Progenitor cell of endocrine pancreas (in vitro differentiated cells): ENCODE data around the gene TRAF6. TPM values are rescaled to one million over a fixed set of nuclear protein-coding genes. Genes with fewer than 3 reads are reported as not detected.

Experiments used
- DNase-seq: peaks from one replicate; pipeline ENCODE4 v3.0.0; 2021; ENCODE audit warnings: low spot score; ENCODE audit not compliant: unreplicated experiment
- H3K27ac Mint-ChIP-seq: 2 replicates; pipeline ENCODE4 v1.8.0; 2021; ENCODE audit warnings: mild to moderate bottlenecking, moderate library complexity, mixed read lengths
- H3K27me3 Mint-ChIP-seq: 2 replicates; pipeline ENCODE4 v1.8.0; 2021; ENCODE audit warnings: mixed read lengths
- H3K36me3 Mint-ChIP-seq: 2 replicates; pipeline ENCODE4 v1.8.0; 2022; ENCODE audit warnings: mixed read lengths; ENCODE audit not compliant: insufficient read depth
- H3K4me1 Mint-ChIP-seq: 2 replicates; pipeline ENCODE4 v1.8.0; 2021; ENCODE audit warnings: low read depth, mixed read lengths
- H3K4me3 Mint-ChIP-seq: 2 replicates; pipeline ENCODE4 v1.8.0; 2021; ENCODE audit warnings: low read depth, mild to moderate bottlenecking, moderate library complexity, mixed read lengths
- H3K9me3 Mint-ChIP-seq: 2 replicates; pipeline ENCODE4 v1.8.0; 2021; ENCODE audit warnings: low read depth, mixed read lengths
- CTCF ChIP-seq: fragments of 200-600 bp; sonication (generic); IDR thresholded peaks from one replicate; pipeline ENCODE4 v1.5.0; 2021; ENCODE audit warnings: antibody characterized with exemption, mild to moderate bottlenecking; ENCODE audit not compliant: unreplicated experiment
- total RNA-seq: library from RNA; stranded (reverse); gene quantifications from 2 replicates; pipeline ENCODE4 v1.2.1, GENCODE V29; 2021

The TRAF6 gene
- total RNA-seq, 1 donor from 2014 or later = 15.1 TPM

DNA sequence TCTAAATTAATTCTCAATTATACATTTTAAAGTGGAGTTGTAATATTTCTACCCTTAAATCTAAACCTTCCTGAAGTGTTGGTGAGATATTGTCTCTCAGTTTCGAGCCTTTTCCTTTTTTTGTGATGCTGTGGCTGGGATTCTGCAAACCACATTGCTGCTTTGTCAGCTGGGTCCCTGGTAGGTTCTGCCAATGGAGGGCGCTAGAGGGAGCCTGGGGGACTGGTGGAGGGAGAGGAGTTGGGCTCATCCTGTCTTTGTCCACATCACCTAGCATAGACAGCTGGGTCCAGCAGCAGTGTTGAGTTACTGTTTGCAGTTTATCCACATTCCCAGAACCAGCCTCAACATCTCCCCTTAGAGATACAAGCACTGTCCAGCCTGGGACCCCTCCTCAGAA lies 41.0 kb downstream of the TRAF6 start:
- TF ChIP-seq CTCF = peak; percentile 17
- no peak overlapping the region for H3K27ac Mint-ChIP-seq
- no peaks in the 10 kb centered on the region for H3K4me1 Mint-ChIP-seq
- no peaks in the 10 kb centered on the region for H3K36me3 Mint-ChIP-seq
- H3K4me3 Mint-ChIP-seq = no peak overlapping the region
- H3K27me3 Mint-ChIP-seq = peaks cover 3% of the 10 kb centered on the region
- no peak for DNase-seq
- no peaks in the 10 kb centered on the region for H3K9me3 Mint-ChIP-seq

DNA sequence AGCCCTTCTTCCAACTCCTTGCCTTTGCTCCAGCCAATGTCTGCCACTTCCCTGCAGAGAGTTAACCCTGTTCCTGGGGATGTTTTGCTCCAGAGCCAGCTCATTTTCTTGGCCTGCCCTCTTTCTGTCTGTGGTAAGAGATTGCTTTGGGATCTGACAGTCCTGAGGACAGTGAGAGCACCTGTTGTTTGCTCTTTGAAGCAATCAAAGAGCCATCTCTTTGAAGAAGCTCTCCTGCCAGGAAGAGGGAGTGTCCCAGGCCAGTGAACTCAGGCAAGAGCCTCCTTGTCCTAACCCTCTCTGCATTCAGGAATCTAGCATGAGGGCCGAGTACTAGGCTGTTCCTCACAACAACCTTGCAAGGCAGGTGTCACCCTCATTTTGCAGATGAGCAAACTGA lies 42.2 kb downstream of the TRAF6 start:
- Mint-ChIP-seq H3K27me3 (peaks cover 3% of the 10 kb centered on the region), H3K36me3 (no peaks in the 10 kb centered on the region), H3K27ac (no peak overlapping the region), H3K4me1 (no peaks in the 10 kb centered on the region), H3K4me3 (no peak overlapping the region), H3K9me3 (no peaks in the 10 kb centered on the region)
- no peak for DNase-seq
- TF ChIP-seq CTCF = no peak

DNA sequence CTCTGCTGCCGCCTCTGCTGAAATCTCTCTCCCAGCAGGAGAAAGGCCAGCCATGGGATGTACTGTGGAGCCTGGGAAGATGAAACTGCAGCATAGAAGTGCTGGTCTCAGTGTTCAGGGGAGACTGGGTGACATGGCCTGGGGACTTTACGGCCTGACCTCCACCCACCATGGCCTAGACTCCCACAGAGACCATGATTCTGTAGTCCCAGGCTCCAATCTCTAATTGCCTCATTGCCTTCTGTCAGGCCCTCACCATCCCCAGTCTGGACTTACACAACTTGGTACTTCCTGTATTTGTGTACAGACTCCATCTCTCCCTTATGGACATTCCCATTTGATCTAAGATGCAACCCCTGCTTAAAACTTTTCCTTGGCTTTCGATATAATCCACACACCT lies 43.1 kb downstream of the TRAF6 start:
- no peaks in the 10 kb centered on the region for H3K36me3 Mint-ChIP-seq
- DNase-seq = no peak
- H3K4me3 Mint-ChIP-seq = no peak overlapping the region
- H3K27me3 Mint-ChIP-seq = peaks cover 3% of the 10 kb centered on the region
- TF ChIP-seq CTCF = no peak
- no peaks in the 10 kb centered on the region for H3K4me1 Mint-ChIP-seq
- H3K27ac Mint-ChIP-seq = no peak overlapping the region
- no peaks in the 10 kb centered on the region for H3K9me3 Mint-ChIP-seq

GRCh38 chr11:36465449-36466163 lies 44.5 kb downstream of the TRAF6 start:
- Mint-ChIP-seq H3K36me3 (no peaks in the 10 kb centered on the region), H3K4me1 (no peaks in the 10 kb centered on the region), H3K27ac (no peak overlapping the region), H3K27me3 (peaks cover 5% of the 10 kb centered on the region), H3K4me3 (no peak overlapping the region), H3K9me3 (no peaks in the 10 kb centered on the region)
- no peak for TF ChIP-seq CTCF
- DNase-seq = no peak

DNA sequence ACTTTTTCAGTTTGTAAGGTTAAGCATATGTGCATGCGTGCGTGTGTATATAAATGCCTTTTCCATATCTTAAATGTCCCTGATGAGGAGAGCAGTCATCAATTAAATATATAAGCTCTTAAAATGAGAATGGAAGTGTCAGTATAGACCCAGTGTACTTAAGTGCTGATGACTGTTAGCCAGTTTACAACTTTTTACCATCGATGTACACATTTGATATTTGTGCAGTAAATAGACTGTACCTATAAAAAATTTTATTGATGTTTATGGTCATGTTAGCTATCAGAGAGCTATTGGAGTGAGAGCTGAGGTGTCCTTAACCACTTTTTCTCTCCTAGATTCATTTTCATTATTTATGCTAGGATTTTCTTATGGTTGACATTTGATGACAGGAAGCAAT lies 45.4 kb downstream of the TRAF6 start:
- DNase-seq = no peak
- H3K9me3 Mint-ChIP-seq = no peaks in the 10 kb centered on the region
- H3K4me3 Mint-ChIP-seq = no peak overlapping the region
- no peak for TF ChIP-seq CTCF
- H3K27me3 Mint-ChIP-seq = peaks cover 7% of the 10 kb centered on the region
- no peaks in the 10 kb centered on the region for H3K36me3 Mint-ChIP-seq
- H3K4me1 Mint-ChIP-seq = no peaks in the 10 kb centered on the region
- H3K27ac Mint-ChIP-seq = no peak overlapping the region
